HepG2 (cell line): ENCODE results near the gene HSPA1A. TPM values are rescaled to one million over a fixed set of nuclear protein-coding genes. Genes with fewer than 3 reads are reported as not detected.

Experiments
- ATAC-seq: fragments of 200-7000 bp; cut with Tn5 transposase; 3 replicates; pipeline ENCODE4 v1.9.1; 2020; ENCODE audit warnings: mild to moderate bottlenecking, moderate library complexity
- BruUV-seq: library from RNA; stranded (reverse); fragments of 400-500 nt; replicated peaks from 2 replicates; lab custom pipeline; 2021; lab: Mats Ljungman, UMichigan
- CTCF ChIA-PET: fragments of 300-600 bp; formaldehyde crosslinking; extraction: SDS; loops from one replicate; lab custom pipeline; 2021; ENCODE audit warnings: low total read pairs, inconsistent platforms, low intra/inter-chr PET ratio; lab: Yijun Ruan, JAX
- POLR2A ChIA-PET: fragments of 350-600 bp; sonication (Branson Sonifier 250); formaldehyde crosslinking; loops from one replicate; lab custom pipeline; 2020; ENCODE audit warnings: antibody characterized with exemption, inconsistent platforms; lab: Yijun Ruan, JAX
- DNase-seq: peaks from one replicate; pipeline ENCODE4 v3.0.0-alpha.2; 2015; ENCODE audit warnings: low spot score
- FAIRE-seq: peaks from 3 replicates; lab custom pipeline; 2011; peaks lifted over from hg19 to GRCh38; lab: Jason Lieb, UNC
- H2AFZ ChIP-seq: one replicate; pipeline ENCODE4 v1.6.1; 2011; ENCODE audit warnings: low read length, inconsistent platforms
- H3K27ac ChIP-seq: fragments of 300-600 bp; 3 replicates; pipeline ENCODE4 v1.8.0; 2011; ENCODE audit warnings: mixed run types, mild to moderate bottlenecking, mixed read lengths, low read length, inconsistent platforms; ENCODE audit not compliant: insufficient read depth; ENCODE audit errors: extremely low read length
- H3K27me3 ChIP-seq, 2 experiments: fragments of 200-600 bp in 1 of 2; 2 replicates in 1 of 2; 3 replicates in 1 of 2; pipeline versions ENCODE4 v1.6.0 to v1.8.0; 2011; ENCODE audit warnings: low read length in 2 of 2, mild to moderate bottlenecking in 2 of 2, moderate library complexity in 2 of 2, inconsistent platforms in 1 of 2; ENCODE audit not compliant: insufficient read depth in 2 of 2, control insufficient read depth in 1 of 2
- H3K36me3 ChIP-seq, 2 experiments: fragments of 200-600 bp in 1 of 2; replicated peaks in 1 of 2; 2 replicates in 1 of 2; 3 replicates in 1 of 2; pipeline versions ENCODE4 v1.5.1 to v1.8.0; 2011; ENCODE audit warnings: low read length in 2 of 2, inconsistent platforms in 1 of 2; ENCODE audit not compliant: insufficient read depth in 2 of 2, control insufficient read depth in 1 of 2
- H3K4me1 ChIP-seq: 2 replicates; pipeline ENCODE4 v1.5.1; 2012; ENCODE audit warnings: low read length, inconsistent platforms; ENCODE audit not compliant: insufficient read depth
- H3K4me2 ChIP-seq: 2 replicates; pipeline ENCODE4 v1.6.0; 2011; ENCODE audit warnings: low read depth, low read length, inconsistent platforms
- H3K4me3 ChIP-seq, 3 experiments: fragments of 200-600 bp in 1 of 3; sonication (generic), shearing (Covaris generic) in 1 of 3; replicated peaks in 1 of 3; 2 replicates each; pipeline ENCODE4 v1.5.1; 2011 to 2016; ENCODE audit warnings: low read length in 3 of 3, inconsistent platforms in 2 of 3, low read depth in 2 of 3, mild to moderate bottlenecking in 2 of 3, control low read depth in 1 of 3, mixed read lengths in 1 of 3; ENCODE audit not compliant: insufficient read depth in 1 of 3
- H3K79me2 ChIP-seq: one replicate; pipeline ENCODE4 v1.6.1; 2011; ENCODE audit warnings: low read length, inconsistent platforms; ENCODE audit not compliant: insufficient read depth
- H3K9ac ChIP-seq: 2 replicates; pipeline ENCODE4 v1.6.0; 2011; ENCODE audit warnings: mild to moderate bottlenecking, low read depth, low read length, inconsistent platforms; ENCODE audit not compliant: insufficient read depth
- H3K9me3 ChIP-seq: 2 replicates; pipeline ENCODE4 v1.5.1; 2012; ENCODE audit warnings: mild to moderate bottlenecking, low read length
- H4K20me1 ChIP-seq: 2 replicates; pipeline ENCODE4 v1.6.0; 2011; ENCODE audit warnings: inconsistent platforms, mild to moderate bottlenecking, low read length, moderate library complexity; ENCODE audit not compliant: insufficient read depth
- ARID3A ChIP-seq: IDR thresholded peaks from 2 replicates; pipeline ENCODE4 v1.6.1; 2012; ENCODE audit warnings: low read depth, low read length, improper control_type of control experiment
- EED ChIP-seq: sonication (generic); formaldehyde crosslinking; IDR thresholded peaks from 2 replicates; pipeline ENCODE4 v1.5.0; 2020; ENCODE audit warnings: mild to moderate bottlenecking, missing genetic modification reagents
- ERF ChIP-seq: IDR thresholded peaks from 2 replicates; pipeline ENCODE4 v1.6.1; 2018; ENCODE audit warnings: missing biosample characterization, missing genetic modification reagents
- FOXA1 ChIP-seq, 2 experiments: fragments of 450-650 bp in 1 of 2; sonication (generic) in 1 of 2; formaldehyde crosslinking in 1 of 2; IDR thresholded peaks; 2 replicates each; pipeline versions ENCODE4 v1.4.0 to v1.6.1; 2016 to 2020; ENCODE audit warnings: missing genetic modification reagents in 1 of 2
- HNF4A ChIP-seq: sonication (generic); formaldehyde crosslinking; IDR thresholded peaks from 2 replicates; pipeline ENCODE4 v1.4.0; 2020; ENCODE audit warnings: missing genetic modification reagents
- MBD4 ChIP-seq: IDR thresholded peaks from 2 replicates; pipeline ENCODE4 v1.6.1; 2012; ENCODE audit warnings: low read length, inconsistent platforms, borderline replicate concordance
- MTF1 ChIP-seq: sonication (generic); formaldehyde crosslinking; IDR thresholded peaks from 2 replicates; pipeline ENCODE4 v1.5.0; 2020; ENCODE audit warnings: missing genetic modification reagents
- MXD4 ChIP-seq: IDR thresholded peaks from 2 replicates; pipeline ENCODE4 v1.6.1; 2016; ENCODE audit warnings: mild to moderate bottlenecking, missing biosample characterization, missing genetic modification reagents
- ZBTB38 ChIP-seq: sonication (generic); formaldehyde crosslinking; IDR thresholded peaks from 2 replicates; pipeline ENCODE4 v1.5.1; 2020; ENCODE audit warnings: mild to moderate bottlenecking, missing genetic modification reagents
- ZBTB7A ChIP-seq: sonication (generic); formaldehyde crosslinking; IDR thresholded peaks from 2 replicates; pipeline ENCODE4 v1.8.0; 2022; ENCODE audit warnings: mild to moderate bottlenecking, missing genetic modification reagents
- ZNF34 ChIP-seq: sonication (generic); formaldehyde crosslinking; IDR thresholded peaks from 2 replicates; pipeline ENCODE4 v1.4.0; 2020; ENCODE audit warnings: mild to moderate bottlenecking, missing genetic modification reagents, borderline replicate concordance
- ZNF609 ChIP-seq: sonication (generic); formaldehyde crosslinking; IDR thresholded peaks from 2 replicates; pipeline ENCODE4 v1.4.0; 2020; ENCODE audit warnings: mild to moderate bottlenecking, missing genetic modification reagents, borderline replicate concordance
- in situ Hi-C: cut with HindIII; loops from 2 replicates; pipeline ENCODE4 v1.10.0; 2017; ENCODE audit warnings: low pct_unique_long_range_greater_than_20kb; ENCODE audit not compliant: extremely low pct_ligation_motif_present
- intact Hi-C: fragments of 100-400 bp; cut with micrococcal nuclease; formaldehyde crosslinking; loops from one replicate; pipeline ENCODE4 v1.10.0; 2022; ENCODE audit not compliant: unreplicated experiment
- polyA plus RNA-seq, 8 experiments: library from polyadenylated mRNA; depleted of rRNA in 3 of 8; stranded (reverse) in 7 of 8; unstranded in 1 of 8; fragments of >200 nt; fragmentation: Illumina TruSeq in 4 of 8; extraction: Trizol in 4 of 8; gene quantifications; 2 replicates each; pipeline versions ENCODE4 v1.2.1 to v1.2.3, GENCODE V29; 2011 to 2016; ENCODE audit warnings: low read depth in 4 of 8, missing spikeins in 1 of 8, mixed read lengths in 1 of 8; ENCODE audit not compliant: insufficient read depth in 1 of 8
- total RNA-seq, 5 experiments: library from RNA; depleted of rRNA; stranded (reverse); fragments of >200 nt; fragmentation: Illumina TruSeq; extraction: Trizol; gene quantifications; 2 replicates each; pipeline ENCODE4 v1.2.3, GENCODE V29; 2016; ENCODE audit warnings: low read depth in 1 of 5
- TF ChIP-seq, protein P1 (sequence below): sonication (generic); formaldehyde crosslinking; IDR thresholded peaks from 2 replicates; pipeline ENCODE4 v1.4.0; 2020; ENCODE audit warnings: missing genetic modification reagents
- TF ChIP-seq, protein P2 (sequence below): sonication (generic); formaldehyde crosslinking; IDR thresholded peaks from 2 replicates; pipeline ENCODE4 v1.4.0; 2020; ENCODE audit warnings: missing genetic modification reagents

HSPA1A gene
- total and polyA plus RNA-seq, 2 of the 13 experiments (the other 11 are each of a cell fraction or from before 2014, with no cell fraction given), result 44.5 to 85.0 TPM

GRCh38 chr6:31819871-31820299 is 4.5 kb downstream of the HSPA1A start:
- peaks cover 46% of the 10 kb centered on the region for H3K4me1 ChIP-seq
- in situ Hi-C loops (no loop called here), intact Hi-C loops (no loop called here)
- no TSS peak for BruUV-seq
- peak; percentile 76 for DNase-seq
- H3K79me2 ChIP-seq, result peaks cover 27% of the 10 kb centered on the region
- CTCF ChIA-PET, result no interaction called here
- H3K9me3 ChIP-seq, result no peaks in the 10 kb centered on the region
- peak overlapping the region; percentile 66 for H3K9ac ChIP-seq
- peak; percentile 42 for ATAC-seq
- H3K4me2 ChIP-seq, result peak overlapping the region; percentile 76
- H3K27me3 ChIP-seq, result no peaks in the 10 kb centered on the region
- H3K27ac ChIP-seq, result peak overlapping the region; percentile 86
- peak overlapping the region in 2 of 3 experiments; percentile 19 to 45; a peak in 3 of 6 replicates for H3K4me3 ChIP-seq
- no peaks in the 10 kb centered on the region for H3K36me3 ChIP-seq
- no peaks in the 10 kb centered on the region for H4K20me1 ChIP-seq
- H2AFZ ChIP-seq, result no peak overlapping the region
- FAIRE-seq, result no peak
- POLR2A ChIA-PET, result interaction anchor here (0.7 to 6.9 kb wide), 15 partner anchors 12 to 168 kb away, joined by 3 to 66 read pairs (median 4); partner anchors contain the start of genes APOM, LSM2, VARS1 and VWA7
- peak; percentile 49 for TF ChIP-seq HNF4A (CRISPR knock-in tag)
- peak; percentile 27 for TF ChIP-seq ERF (CRISPR knock-in tag)
- TF ChIP-seq, protein P1, sequence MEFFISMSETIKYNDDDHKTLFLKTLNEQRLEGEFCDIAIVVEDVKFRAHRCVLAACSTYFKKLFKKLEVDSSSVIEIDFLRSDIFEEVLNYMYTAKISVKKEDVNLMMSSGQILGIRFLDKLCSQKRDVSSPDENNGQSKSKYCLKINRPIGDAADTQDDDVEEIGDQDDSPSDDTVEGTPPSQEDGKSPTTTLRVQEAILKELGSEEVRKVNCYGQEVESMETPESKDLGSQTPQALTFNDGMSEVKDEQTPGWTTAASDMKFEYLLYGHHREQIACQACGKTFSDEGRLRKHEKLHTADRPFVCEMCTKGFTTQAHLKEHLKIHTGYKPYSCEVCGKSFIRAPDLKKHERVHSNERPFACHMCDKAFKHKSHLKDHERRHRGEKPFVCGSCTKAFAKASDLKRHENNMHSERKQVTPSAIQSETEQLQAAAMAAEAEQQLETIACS (CRISPR knock-in tag), result 0 out of 2 replicates have a peak, but pooled peaks have one; percentile 23
- peak; percentile 56; the same call in 1 of the 2 replicates for TF ChIP-seq ZBTB7A
- TF ChIP-seq ZNF609 (CRISPR knock-in tag), result 0 out of 2 replicates have a peak, but pooled peaks have one; percentile 9
- peak; percentile 17; the same call in 1 of the 2 replicates for TF ChIP-seq MXD4 (CRISPR knock-in tag)
- no peak for TF ChIP-seq EED
- no peak for TF ChIP-seq ZBTB38 (CRISPR knock-in tag)
- TF ChIP-seq MTF1, result no peak
- TF ChIP-seq ARID3A, result peak; percentile 12; the same call in 1 of the 2 replicates
- TF ChIP-seq ZNF34 (CRISPR knock-in tag), result 0 out of 2 replicates have a peak, but pooled peaks have one; percentile 35
- TF ChIP-seq, protein P2, sequence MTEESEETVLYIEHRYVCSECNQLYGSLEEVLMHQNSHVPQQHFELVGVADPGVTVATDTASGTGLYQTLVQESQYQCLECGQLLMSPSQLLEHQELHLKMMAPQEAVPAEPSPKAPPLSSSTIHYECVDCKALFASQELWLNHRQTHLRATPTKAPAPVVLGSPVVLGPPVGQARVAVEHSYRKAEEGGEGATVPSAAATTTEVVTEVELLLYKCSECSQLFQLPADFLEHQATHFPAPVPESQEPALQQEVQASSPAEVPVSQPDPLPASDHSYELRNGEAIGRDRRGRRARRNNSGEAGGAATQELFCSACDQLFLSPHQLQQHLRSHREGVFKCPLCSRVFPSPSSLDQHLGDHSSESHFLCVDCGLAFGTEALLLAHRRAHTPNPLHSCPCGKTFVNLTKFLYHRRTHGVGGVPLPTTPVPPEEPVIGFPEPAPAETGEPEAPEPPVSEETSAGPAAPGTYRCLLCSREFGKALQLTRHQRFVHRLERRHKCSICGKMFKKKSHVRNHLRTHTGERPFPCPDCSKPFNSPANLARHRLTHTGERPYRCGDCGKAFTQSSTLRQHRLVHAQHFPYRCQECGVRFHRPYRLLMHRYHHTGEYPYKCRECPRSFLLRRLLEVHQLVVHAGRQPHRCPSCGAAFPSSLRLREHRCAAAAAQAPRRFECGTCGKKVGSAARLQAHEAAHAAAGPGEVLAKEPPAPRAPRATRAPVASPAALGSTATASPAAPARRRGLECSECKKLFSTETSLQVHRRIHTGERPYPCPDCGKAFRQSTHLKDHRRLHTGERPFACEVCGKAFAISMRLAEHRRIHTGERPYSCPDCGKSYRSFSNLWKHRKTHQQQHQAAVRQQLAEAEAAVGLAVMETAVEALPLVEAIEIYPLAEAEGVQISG, result 0 out of 2 replicates have a peak, but pooled peaks have one; percentile 6
- 0 out of 2 replicates have a peak, but pooled peaks have one; percentile 45 for TF ChIP-seq MBD4
- no peak for TF ChIP-seq FOXA1 (IDR thresholded peaks at IDR 0.05)
- TF ChIP-seq FOXA1 (CRISPR knock-in tag; IDR thresholded peaks at IDR 0.05), result peak; percentile 60
